ENCODE measurements around the gene LRRC17.
"Not testable (repeated sequence)": the region's sequence is repeated elsewhere in the genome, so short reads cannot be mapped to it uniquely, and the experiment has no call there.

The LRRC17 gene

DNA sequence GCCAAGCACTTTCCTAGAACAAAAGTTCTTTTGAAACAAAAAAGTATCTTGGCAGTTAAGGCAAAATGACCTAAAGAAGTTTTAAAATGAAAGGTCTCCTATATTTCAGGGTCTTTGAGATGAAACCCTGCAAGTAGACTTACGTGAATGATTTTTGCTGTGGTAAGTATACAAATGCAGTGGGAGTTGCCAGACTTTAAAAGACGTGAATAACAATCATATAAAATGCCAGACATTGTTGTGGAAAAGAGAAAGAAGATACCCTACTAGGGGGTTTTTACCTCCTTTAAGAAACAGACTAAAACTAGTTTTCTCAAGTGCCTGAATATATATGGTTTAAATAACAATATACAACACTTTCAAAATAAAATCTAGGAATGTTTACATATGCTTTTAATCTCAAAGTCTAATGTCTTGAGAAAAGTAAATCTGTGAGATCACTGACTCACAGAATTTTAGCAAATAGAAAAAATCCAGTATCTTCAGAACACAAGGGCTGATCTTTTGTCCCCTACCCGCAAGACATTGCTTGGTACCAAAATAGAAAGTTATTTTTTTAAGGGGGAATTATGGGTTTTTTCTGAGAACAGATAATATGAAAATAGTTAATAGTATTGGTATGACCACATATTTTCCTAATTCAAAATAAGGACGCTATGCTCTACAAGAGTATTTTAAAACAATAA lies 29.5 kb downstream of the LRRC17 start:
- peak; percentile 23 for DNase-seq (ENCODE audit: low read depth)

DNA sequence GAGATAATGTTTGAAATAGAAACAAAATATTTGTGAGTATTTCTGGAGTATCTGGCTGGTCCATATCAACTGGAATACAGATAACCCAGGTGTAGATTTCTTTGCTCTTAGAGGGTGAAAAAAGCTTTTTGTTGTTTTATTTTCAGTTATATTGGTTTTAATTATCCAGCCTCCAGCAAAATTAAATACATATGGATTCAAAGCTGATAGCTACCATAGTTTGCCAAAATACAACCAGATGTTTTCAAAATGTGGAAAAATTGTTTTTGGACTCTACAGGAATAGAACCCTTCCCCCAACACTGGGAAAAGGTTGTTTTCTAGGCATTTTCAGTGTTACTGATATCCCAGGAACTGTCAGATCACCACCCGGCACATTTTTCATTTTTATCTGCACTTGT lies 30.1 kb downstream of the LRRC17 start:
- DNase-seq (ENCODE audit: low read depth): no peak

DNA sequence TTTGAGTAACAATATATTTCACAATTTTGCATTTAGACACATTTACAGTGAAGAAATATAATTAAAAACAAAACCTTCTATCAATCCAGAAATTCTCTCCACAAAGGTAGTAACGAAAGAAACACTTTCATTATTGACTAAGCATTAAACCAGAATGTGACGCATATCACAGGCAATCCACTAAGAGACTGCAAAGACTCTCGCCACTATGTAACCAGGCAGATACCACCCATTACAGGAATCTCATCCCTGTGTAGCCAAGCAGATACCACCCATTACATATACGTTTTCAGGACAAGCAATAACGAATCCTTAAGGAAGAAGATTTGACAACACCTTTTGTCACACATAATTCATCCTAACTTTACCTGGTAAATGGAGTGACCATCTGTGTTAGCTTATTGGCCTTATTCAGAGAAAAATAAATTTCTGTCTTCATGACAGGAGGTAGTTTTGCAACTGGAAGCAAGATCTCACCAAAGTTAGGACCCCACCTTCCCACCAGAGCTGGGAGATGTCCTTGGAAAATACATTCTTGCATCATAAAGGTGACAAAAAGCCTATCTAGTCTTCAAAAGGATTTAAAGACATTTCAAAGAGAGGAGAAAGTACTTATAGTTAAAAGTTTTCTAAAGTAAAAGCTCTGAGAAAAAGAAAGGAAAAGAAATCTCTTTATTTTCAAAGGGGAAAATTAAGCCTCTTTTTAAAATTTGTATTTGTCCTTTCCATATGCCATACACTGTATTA lies 30.8 kb downstream of the LRRC17 start:
- no peak for DNase-seq (ENCODE audit: low read depth)

DNA sequence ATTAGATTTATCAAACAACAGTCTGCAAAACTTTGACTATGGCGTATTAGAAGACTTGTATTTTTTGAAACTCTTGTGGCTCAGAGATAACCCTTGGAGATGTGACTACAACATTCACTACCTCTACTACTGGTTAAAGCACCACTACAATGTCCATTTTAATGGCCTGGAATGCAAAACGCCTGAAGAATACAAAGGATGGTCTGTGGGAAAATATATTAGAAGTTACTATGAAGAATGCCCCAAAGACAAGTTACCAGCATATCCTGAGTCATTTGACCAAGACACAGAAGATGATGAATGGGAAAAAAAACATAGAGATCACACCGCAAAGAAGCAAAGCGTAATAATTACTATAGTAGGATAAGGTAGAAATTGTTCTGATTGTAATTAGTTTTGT lies 31.4 kb downstream of the LRRC17 start:
- DNase-seq (ENCODE audit: low read depth): no peak

DNA sequence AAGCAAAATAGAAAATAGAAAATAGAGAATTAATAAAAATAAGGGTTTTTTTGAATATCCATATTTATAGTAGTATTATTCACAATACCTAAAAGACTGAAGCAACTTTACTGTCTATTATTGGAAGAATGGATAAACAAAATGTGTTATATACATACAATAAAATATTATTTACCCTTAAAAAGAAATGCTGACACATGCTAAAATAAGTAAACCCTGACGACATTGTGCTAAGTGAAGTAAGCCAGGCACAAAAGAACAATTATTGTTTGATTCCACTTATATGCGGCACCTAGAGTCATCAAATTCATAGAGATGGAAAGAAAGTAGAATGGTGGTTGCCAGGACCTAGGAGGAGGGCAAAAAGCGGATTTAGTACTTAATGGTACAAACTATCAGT lies 39.0 kb downstream of the LRRC17 start:
- no peak for DNase-seq (ENCODE audit: low read depth)

DNA sequence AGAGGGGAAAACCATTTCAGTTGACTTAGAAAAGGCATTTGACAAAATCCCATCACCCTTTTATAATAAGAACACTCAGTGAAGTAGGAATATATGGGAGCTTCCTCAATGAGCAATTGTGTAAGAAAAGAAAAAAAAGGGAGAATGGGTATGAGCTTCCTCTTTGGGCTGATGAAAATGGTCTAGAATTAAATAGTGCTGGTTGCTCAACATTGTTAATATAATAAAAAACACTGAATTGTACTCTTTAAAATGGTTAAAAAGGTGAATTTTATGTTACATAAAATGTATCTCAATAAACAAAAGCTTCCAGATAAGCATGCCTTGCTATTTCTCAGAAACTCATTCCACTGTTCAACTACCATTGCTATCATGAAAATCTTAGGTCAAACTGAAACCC lies 40.6 kb downstream of the LRRC17 start:
- no peak for DNase-seq (ENCODE audit: low read depth)

DNA sequence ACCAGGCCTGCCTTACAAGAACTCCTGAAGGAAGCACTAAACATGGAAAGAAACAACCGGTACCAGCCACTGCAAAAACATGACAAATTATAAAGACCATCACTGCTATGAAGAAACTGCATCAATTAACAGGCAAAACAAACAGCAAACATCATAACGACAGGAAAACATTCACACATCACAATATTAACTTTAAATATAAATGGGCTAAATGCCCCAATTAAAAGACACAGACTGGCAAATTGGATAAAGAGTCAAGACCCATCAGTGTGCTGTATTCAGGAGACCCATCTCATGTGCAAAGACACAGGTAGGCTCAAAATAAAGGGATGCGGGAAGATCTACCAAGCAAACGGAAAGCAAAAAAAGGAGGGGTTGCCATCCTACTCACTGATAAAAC lies 41.6 kb downstream of the LRRC17 start:
- not testable (repeated sequence) for DNase-seq (ENCODE audit: low read depth)

DNA sequence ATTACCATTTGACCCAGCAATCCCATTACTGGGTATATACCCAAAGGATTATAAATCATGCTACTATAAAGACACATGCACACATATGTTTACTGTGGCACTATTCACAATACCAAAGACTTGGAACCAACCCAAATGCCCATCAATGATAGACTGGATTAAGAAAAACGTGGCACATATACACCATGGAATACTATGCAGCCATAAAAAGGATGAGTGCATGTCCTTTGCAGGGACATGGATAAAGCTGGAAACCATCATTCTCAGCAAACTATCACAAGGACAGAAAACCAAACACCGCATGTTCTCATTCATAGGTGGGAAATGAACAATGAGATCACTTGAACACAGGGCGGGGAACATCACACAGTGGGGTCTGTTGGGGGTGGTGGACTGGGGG lies 45.2 kb downstream of the LRRC17 start:
- DNase-seq (ENCODE audit: low read depth): not testable (repeated sequence)

DNA sequence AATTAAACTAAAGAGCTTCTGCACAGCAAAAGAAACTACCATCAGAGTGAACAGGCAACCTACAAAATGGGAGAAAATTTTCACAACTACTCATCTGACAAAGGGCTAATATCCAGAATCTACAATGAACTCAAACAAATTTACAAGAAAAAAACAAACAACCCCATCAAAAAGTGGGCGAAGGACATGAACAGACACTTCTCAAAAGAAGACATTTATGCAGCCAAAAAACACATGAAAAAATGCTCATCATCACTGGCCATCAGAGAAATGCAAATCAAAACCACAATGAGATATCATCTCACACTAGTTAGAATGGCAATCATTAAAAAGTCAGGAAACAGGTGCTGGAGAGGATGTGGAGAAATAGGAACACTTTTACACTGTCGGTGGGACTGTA lies 49.2 kb downstream of the LRRC17 start:
- not testable (repeated sequence) for DNase-seq (ENCODE audit: low read depth)

DNA sequence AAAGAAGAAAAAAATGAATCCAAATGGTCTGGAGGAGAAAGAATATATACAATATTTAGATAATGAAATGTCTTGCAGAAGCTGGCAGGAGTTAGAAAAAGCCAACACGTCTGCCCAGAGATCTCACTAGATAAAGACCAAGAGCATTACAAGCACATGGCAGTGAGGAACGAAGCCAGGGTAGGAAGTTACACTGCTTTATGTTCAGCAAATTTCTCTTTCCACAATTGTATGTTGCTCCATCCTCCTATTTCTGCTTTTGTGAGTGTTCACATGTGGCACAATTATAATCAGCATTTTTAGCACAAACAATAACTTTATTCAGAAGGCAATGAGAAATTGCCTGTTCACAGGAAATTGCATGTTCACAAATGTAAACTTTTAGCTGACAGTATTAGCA lies 53.7 kb downstream of the LRRC17 start:
- DNase-seq (ENCODE audit: low read depth): no peak

DNA sequence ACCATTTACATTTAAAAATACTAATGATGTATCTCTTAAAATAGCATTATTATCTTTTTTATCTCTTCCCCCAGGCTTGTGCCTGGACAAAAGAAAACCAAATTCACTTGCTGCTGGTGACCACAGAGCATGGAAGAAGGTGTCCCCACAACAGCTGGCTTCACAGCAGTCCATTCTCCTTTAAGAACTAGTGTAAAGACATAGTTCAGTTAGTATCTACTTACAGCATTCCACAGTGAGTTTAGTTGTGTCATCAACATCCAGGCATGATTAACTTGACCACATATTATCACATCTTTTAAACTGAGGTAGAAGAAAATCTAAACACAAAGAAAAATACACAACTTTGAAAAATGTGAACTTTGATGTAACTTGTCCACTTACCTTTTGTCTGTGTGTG lies 55.0 kb downstream of the LRRC17 start:
- peak; percentile 83 for DNase-seq (ENCODE audit: low read depth)

DNA sequence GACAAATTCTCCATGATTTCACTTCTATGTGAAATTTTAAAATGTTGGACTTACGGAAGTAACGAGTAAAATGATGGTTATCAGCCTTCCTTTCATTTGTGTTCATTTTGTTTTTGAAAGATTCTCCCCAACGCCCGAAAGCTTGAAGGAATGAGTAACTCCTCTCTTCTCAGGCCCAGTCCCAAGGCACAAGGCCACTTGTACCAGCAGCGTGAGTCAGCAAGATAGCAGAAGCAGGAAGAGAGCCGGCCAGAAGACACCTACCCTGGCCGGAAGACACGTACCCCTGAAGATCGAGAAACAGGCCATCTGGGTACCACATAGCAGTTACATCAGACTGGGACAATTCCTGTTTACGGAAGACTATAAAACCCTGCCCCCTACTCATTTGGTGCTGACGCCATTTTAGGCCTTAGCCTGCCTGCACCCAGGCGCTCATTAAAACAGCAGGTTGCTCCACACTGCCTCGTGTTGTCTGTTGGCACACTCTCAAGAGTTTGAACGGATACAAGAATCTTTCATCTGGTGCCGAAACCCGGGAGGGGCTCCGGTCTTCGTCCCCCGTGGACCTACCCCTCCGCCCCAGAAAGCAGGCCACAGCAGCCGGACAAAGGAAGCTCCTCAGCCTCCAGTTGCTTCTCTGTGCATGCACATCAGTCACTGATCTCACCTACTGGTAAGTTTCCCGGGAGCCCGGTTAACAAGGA lies 60.4 kb downstream of the LRRC17 start:
- peak; percentile 76 for DNase-seq (ENCODE audit: low read depth)

DNA sequence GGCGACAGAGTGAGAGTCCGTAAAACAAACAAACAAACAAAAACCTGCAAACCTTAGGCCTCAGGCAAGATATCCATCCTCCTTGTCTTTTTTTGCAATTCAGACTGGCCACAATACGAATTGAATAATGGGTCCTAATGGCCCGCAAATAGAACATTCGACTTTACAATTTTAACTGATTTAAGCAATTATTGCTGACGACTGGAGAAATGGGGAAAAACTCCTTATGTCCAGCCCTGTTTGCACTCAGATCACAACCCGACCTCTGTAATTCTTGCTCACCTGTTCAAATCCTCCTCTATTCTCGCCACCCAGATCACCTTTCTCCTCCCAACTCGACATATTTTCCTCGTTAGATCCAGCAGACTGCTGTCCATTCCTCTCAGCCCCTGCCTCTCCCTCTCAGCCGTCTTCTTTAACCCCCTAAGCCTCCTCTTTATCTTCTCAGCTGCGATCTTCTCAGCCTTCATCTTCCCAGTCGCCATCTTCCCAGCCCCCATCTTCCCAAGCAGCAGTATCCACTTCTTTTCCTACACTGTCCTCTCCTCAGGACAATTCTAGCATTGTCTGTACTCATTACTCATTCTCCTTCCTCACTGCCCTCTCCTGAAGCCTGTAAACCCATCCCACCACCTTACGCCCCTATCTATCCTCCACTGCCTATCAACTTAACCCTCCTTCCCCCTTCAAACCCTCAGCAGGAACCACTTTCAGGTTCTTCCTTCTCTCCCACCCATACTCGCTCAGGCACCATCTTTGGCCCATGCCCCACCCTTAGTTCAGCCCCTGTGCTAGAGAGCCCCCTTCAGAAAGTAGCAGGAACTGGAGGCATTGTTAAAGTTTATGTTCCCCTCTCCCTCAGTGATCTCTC lies 61.8 kb downstream of the LRRC17 start:
- DNase-seq (ENCODE audit: low read depth): no peak

DNA sequence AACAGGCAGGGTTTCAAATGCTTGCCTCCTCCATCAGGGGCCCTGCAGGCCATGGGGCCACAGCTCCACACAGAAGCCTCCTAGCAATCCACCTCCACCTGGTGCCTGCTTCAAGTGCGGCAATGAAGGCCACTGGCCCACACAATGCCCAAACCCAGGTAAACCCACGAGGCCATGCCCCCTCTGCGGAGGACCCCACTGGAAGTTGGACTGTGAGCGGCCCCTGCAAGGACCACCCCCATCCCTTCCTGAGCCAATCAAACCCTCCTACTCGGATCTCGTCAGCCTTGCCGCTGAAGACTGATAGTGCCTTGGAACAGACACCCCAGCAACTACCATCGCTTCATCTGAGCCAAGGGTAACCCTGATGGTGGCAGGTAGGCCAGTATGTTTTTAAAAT lies 63.1 kb downstream of the LRRC17 start:
- no peak for DNase-seq (ENCODE audit: low read depth)

DNA sequence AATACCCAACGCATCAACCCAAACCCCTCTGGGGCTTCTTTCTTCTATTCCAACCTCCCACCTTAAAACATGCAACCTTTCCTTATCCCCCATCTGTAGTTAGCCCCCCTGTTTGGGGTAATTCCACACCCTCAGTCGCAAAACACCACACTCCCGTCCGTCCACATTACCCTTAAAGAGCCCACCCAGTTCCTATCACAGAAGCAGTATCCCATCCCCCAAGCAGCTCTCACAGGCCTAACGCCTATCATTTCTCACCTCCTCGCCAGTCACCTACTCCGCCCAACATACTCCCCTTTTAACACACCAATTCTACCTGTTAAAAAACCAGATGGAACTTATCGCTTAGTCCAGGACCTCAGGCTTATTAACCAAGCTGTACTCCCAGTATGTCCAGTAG lies 63.7 kb downstream of the LRRC17 start:
- no peak for DNase-seq (ENCODE audit: low read depth)

DNA sequence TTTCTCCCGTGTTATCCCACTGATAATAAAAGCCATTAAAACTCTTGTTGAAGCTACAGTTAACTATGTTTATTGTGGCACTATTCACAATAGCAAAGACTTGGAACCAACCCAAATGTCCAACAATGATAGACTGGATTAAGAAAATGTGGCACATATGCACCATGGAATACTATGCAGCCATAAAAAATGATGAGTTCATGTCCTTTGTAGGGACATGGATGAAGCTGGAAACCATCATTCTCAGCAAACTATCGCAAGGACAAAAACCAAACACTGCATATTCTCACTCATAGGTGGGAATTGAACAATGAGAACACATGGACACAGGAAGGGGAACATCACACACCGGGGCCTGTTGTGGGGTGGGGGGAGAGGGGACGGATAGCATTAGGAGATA lies 64.8 kb downstream of the LRRC17 start:
- not testable (repeated sequence) for DNase-seq (ENCODE audit: low read depth)

DNA sequence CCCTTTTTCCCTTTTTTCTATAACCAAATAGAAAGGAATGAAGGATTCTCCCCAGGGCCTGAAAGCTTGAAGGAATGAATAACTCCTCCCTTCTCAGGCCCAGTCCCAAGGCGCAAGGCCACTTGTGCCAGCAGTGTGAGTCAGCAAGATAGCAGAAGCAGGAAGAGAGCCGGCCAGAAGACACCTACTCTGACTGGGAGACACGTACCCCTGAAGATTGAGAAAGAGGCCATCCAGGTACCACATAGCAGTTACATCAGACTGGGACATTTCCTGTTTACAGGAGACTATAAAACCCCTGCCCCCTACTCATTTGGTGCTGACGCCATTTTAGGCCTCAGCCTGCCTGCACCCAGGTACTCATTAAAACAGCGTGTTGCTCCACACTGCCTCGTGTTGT lies 65.5 kb downstream of the LRRC17 start:
- DNase-seq (ENCODE audit: low read depth): peak; percentile 94

DNA sequence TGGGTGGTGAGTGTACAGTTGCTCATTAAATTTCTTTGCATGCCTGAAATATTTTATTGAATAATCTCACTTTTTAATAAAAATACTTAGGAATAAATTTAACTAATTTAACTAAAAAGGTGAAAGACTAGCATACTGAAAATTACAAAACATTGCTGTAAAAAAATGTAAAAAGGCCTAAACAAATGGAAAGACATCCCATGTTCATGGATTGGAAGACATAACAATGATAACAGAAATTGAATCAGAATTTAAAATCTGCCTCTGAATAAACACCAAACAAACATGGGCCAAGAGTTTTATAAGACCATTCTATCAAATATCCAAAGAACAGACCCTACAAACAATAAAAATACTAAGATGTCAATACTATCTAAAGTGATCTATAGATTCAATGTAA lies 66.9 kb downstream of the LRRC17 start:
- DNase-seq (ENCODE audit: low read depth): no peak

DNA sequence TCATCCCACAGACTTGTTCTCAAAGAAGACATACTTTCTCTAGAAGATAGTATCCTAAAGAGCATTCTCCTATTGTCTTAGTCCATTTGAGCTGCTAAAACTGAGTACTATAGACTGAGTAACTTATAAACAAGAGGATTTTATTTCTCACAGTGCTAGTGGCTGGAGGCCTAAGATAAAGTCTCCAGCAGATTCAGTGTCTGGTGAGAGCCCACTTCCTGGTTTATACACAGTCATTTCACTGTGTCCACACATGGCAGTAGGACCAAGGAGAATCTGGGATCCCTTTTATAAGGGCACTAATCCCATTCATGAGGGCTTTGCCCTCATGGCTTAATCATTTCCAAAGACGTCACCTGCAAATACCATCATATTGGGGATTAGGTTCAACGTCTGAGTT lies 68.7 kb downstream of the LRRC17 start:
- DNase-seq (ENCODE audit: low read depth): no peak

DNA sequence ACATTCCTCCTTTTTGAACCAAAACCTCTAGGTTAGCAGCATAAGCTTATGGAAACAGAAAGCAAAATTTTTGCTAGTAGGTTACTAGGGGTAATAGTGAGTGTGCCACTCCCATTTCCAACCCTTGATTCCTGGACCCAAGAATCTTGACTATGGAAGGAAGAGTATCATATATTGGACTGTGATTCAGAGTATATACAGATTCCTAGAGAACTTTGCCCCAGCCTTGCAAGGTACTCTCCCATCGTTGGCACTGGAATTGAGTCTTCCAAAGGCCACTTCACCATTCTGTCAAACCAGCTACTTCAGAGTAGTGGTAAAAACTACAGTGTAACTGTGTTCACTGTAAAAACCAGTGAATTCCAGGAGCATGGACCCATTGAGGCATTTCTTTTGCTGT lies 69.4 kb downstream of the LRRC17 start:
- DNase-seq (ENCODE audit: low read depth): no peak

DNA sequence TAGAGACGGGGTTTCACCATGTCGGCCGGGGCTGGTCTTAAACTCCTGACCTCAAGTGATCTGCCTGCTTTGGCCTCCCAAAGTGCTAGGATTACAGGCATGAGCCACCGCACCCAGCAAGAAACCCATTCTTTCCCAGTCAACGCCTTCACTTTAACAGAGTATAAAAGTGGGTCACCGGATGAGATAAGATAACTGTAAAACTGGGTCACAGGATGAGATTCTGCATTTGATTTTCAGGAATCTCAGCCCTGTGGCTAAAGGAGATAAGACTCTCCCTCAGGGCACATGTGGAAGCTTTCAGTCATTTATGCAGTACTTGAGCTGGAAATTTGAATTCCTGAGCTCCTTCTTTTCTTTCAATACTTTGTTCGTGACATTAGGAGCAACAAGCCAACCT lies 70.8 kb downstream of the LRRC17 start:
- DNase-seq (ENCODE audit: low read depth): peak; percentile 55

DNA sequence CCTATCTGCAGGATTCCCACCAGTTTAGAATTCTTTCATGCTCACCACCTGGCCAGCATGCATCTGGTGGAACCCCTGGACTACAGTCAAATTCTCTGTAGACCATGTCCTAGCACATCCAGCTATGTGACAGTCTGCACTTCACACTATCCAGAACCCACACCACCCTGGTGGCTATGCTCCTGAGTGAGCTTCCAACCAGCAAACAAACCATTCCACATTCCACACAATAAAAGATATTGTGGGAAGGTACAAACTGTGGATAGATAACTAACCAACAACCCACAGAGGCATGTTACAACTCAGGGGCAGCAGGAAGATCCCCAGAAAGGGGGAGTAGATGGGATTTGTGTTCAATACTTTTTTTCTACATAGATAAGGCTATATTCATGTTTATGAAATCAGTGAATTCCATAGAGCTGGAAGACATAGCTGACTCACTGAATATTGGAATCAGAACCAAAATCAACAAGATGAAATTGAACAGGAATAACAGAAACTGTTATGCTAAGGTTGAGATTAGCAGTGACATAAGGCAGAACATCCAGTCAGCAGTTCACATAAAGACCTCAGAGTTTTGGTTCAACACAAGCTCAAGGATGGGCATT lies 72.5 kb downstream of the LRRC17 start:
- DNase-seq (ENCODE audit: low read depth): peak; percentile 36
